Measurements from ENCODE around the gene DUSP8. TPM values are rescaled to one million over a fixed set of nuclear protein-coding genes. Genes with fewer than 3 reads are reported as not detected.
A peak's percentile ranks its signal among the peaks of the same experiment; 100 is the strongest.

The DUSP8 gene
- total RNA-seq, 1 experiment from 2014 or later, result 7.7 TPM

DNA sequence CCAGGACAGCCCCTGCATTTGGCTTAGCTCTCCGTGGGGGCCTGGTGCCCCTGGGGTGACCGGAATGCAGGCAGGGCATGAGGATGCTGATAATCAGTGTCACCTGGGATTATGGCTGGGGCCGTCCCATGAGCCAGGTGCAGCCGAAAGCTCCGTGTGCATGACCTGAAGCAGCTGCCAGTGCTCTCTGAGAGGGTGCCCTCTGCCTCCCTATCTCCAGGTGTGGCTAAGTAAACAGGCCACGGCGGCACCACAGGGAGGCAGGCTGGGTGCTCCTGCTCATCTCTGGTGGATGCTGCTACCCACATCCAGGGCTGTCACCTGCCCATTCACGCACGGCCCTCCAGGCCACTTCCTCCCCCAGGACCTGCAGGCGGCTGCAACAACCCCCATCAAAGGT, 29.8 kb downstream of the DUSP8 start:
- no peak overlapping the region for H3K4me3 Mint-ChIP-seq (ENCODE audit: unreplicated experiment)
- H3K4me1 Mint-ChIP-seq (ENCODE audit: low read depth, unreplicated experiment), result no peaks in the 10 kb centered on the region
- no TSS peak for BruUV-seq (replicated peaks)
- H3K27ac Mint-ChIP-seq (ENCODE audit: unreplicated experiment), result peak overlapping the region; percentile 63
- TF ChIP-seq CTCF (IDR thresholded peaks at IDR 0.05; ENCODE audit: insufficient read depth in 1 of 2, low read depth in 1 of 2, low read length in 1 of 2, severe bottlenecking in 1 of 2, unreplicated experiment in 1 of 2), result no peak
- no peaks in the 10 kb centered on the region for H3K36me3 Mint-ChIP-seq (ENCODE audit: insufficient read depth, unreplicated experiment)
- no peaks in the 10 kb centered on the region for H3K9me3 Mint-ChIP-seq (ENCODE audit: unreplicated experiment)
- intact Hi-C loops (cut with micrococcal nuclease; ENCODE audit: unreplicated experiment), result no loop called here
- no peaks in the 10 kb centered on the region for H3K9me3 ChIP-seq
- no peaks in the 10 kb centered on the region for H3K36me3 ChIP-seq (ENCODE audit: control insufficient read depth, insufficient read depth, low read length)
- H3K27me3 ChIP-seq (replicated peaks; ENCODE audit: control insufficient read depth, insufficient read depth, low read length), result no peaks in the 10 kb centered on the region; the same call in 1 of the 2 replicates
- DNase-seq, result no peak
- ChIA-PET POLR2A (no interaction called here), CTCF (interaction anchor here (1.5 kb wide), 1 partner anchor 53 kb away, joined by 6 read pairs; no protein-coding TSS in a partner anchor)
- H3K4me1 ChIP-seq, result peaks cover 9% of the 10 kb centered on the region
- peaks cover 2% of the 10 kb centered on the region for H3K27me3 Mint-ChIP-seq (ENCODE audit: insufficient read depth, unreplicated experiment)
- no peak overlapping the region for H3K4me3 ChIP-seq (ENCODE audit: low read depth, low read length)

GRCh38 chr11:1541474-1542204, 30.4 kb downstream of the DUSP8 start:
- no TSS peak for BruUV-seq (replicated peaks)
- Histone ChIP-seq H3K4me1 (peaks cover 8% of the 10 kb centered on the region), H3K36me3 (ENCODE audit: control insufficient read depth, insufficient read depth, low read length) (no peaks in the 10 kb centered on the region), H3K27me3 (replicated peaks; ENCODE audit: control insufficient read depth, insufficient read depth, low read length) (no peaks in the 10 kb centered on the region), H3K9me3 (no peaks in the 10 kb centered on the region), H3K4me3 (ENCODE audit: low read depth, low read length) (no peak overlapping the region)
- H3K36me3 Mint-ChIP-seq (ENCODE audit: insufficient read depth, unreplicated experiment), result no peaks in the 10 kb centered on the region
- H3K27me3 Mint-ChIP-seq (ENCODE audit: insufficient read depth, unreplicated experiment), result peaks cover 2% of the 10 kb centered on the region
- H3K4me3 Mint-ChIP-seq (ENCODE audit: unreplicated experiment), result no peak overlapping the region
- ChIA-PET POLR2A (no interaction called here), CTCF (interaction anchor here (1.5 kb wide), 1 partner anchor 54 kb away, joined by 6 read pairs; no protein-coding TSS in a partner anchor)
- H3K9me3 Mint-ChIP-seq (ENCODE audit: unreplicated experiment), result no peaks in the 10 kb centered on the region
- DNase-seq, result no peak
- no peak for TF ChIP-seq CTCF (IDR thresholded peaks at IDR 0.05; ENCODE audit: insufficient read depth in 1 of 2, low read depth in 1 of 2, low read length in 1 of 2, severe bottlenecking in 1 of 2, unreplicated experiment in 1 of 2)
- intact Hi-C loops (cut with micrococcal nuclease; ENCODE audit: unreplicated experiment), result no loop called here
- H3K27ac Mint-ChIP-seq (ENCODE audit: unreplicated experiment), result peak overlapping the region; percentile 63
- no peaks in the 10 kb centered on the region for H3K4me1 Mint-ChIP-seq (ENCODE audit: low read depth, unreplicated experiment)

DNA sequence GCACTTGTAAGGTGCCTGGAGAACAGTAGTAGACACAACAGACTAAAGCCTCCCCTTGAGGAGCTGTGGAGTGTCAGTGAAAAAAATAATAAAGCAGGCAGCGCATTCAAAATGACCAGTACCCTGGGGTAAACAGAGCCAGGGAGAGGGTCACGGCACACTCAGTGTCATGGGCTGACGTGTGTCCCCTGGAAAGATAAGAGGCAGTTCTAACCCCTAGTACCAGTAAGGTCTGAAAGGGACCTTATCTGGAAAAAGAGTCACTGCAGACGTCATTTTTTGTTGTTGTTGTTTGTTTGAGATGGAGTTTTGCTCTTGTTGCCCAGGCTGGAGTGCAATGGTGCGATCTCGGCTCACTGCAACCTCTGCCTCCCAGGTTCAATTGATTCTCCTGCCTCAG, 32.0 kb downstream of the DUSP8 start:
- no peak for TF ChIP-seq CTCF (IDR thresholded peaks at IDR 0.05; ENCODE audit: insufficient read depth in 1 of 2, low read depth in 1 of 2, low read length in 1 of 2, severe bottlenecking in 1 of 2, unreplicated experiment in 1 of 2)
- intact Hi-C loops (cut with micrococcal nuclease; ENCODE audit: unreplicated experiment), result no loop called here
- DNase-seq, result no peak
- Histone ChIP-seq H3K4me1 (no peaks in the 10 kb centered on the region), H3K4me3 (ENCODE audit: low read depth, low read length) (no peak overlapping the region), H3K9me3 (no peaks in the 10 kb centered on the region), H3K36me3 (ENCODE audit: control insufficient read depth, insufficient read depth, low read length) (no peaks in the 10 kb centered on the region), H3K27me3 (replicated peaks; ENCODE audit: control insufficient read depth, insufficient read depth, low read length) (no peaks in the 10 kb centered on the region)
- H3K4me3 Mint-ChIP-seq (ENCODE audit: unreplicated experiment), result no peak overlapping the region
- H3K27me3 Mint-ChIP-seq (ENCODE audit: insufficient read depth, unreplicated experiment), result peaks cover 2% of the 10 kb centered on the region
- no peaks in the 10 kb centered on the region for H3K9me3 Mint-ChIP-seq (ENCODE audit: unreplicated experiment)
- H3K27ac Mint-ChIP-seq (ENCODE audit: unreplicated experiment), result no peak overlapping the region
- H3K4me1 Mint-ChIP-seq (ENCODE audit: low read depth, unreplicated experiment), result no peaks in the 10 kb centered on the region
- POLR2A ChIA-PET, result no interaction called here
- no peaks in the 10 kb centered on the region for H3K36me3 Mint-ChIP-seq (ENCODE audit: insufficient read depth, unreplicated experiment)
- no TSS peak for BruUV-seq (replicated peaks)
- CTCF ChIA-PET, result no interaction called here

Measured in Caco-2 (cell line).